SK-N-MC (cell line): ENCODE data around the gene ADCY2.

Source experiments
- DNase-seq: peaks from one replicate; pipeline ENCODE4 v3.0.0-alpha.2; 2011; ENCODE audit warnings: low read depth, low spot score
- H3K27ac ChIP-seq: fragments of 200-600 bp; sonication (generic); 2 replicates; pipeline ENCODE4 v1.5.1; 2016; ENCODE audit warnings: mixed run types
- H3K36me3 ChIP-seq: fragments of 200-600 bp; sonication (generic); 2 replicates; pipeline ENCODE4 v1.6.1; 2017; ENCODE audit warnings: antibody characterized with exemption, low read length, mixed read lengths; ENCODE audit not compliant: insufficient read depth
- H3K4me3 ChIP-seq: fragments of 200-600 bp; sonication (generic); 2 replicates; pipeline ENCODE4 v1.5.1; 2016
- H3K9ac ChIP-seq: fragments of 200-600 bp; sonication (generic); 2 replicates; pipeline ENCODE4 v1.8.0; 2017; ENCODE audit warnings: mixed run types, mixed read lengths; ENCODE audit not compliant: insufficient read length
- H3K9me3 ChIP-seq: fragments of 200-600 bp; sonication (generic); 2 replicates; pipeline ENCODE4 v1.6.1; 2017; ENCODE audit warnings: low read depth, mild to moderate bottlenecking, antibody characterized with exemption, low read length, moderate library complexity, mixed read lengths
- EZH2 ChIP-seq: fragments of 200-600 bp; sonication (generic); IDR thresholded peaks from one replicate; pipeline ENCODE4 v1.6.1; 2017; ENCODE audit warnings: antibody characterized with exemption
- FOXP2 ChIP-seq: optimal IDR thresholded peaks from 2 replicates; pipeline ENCODE3; 2011; ENCODE audit warnings: mild to moderate bottlenecking, moderate library complexity; ENCODE audit not compliant: insufficient read depth; ENCODE audit errors: extremely low read length, control extremely low read depth
- POLR2AphosphoS5 ChIP-seq: IDR thresholded peaks from 2 replicates; pipeline ENCODE4 v1.6.1; 2012; ENCODE audit warnings: mild to moderate bottlenecking, low read depth, low read length, borderline replicate concordance

Gene ADCY2

GRCh38 chr5:7519564-7519963 is 123.6 kb downstream of the ADCY2 start:
- TF ChIP-seq FOXP2 (no peak), EZH2 (no peak), POLR2AphosphoS5 (no peak)
- H3K27ac ChIP-seq: no peak overlapping the region
- H3K9ac ChIP-seq: no peak overlapping the region
- DNase-seq: no peak
- no peaks in the 10 kb centered on the region for H3K36me3 ChIP-seq
- H3K9me3 ChIP-seq: no peaks in the 10 kb centered on the region
- H3K4me3 ChIP-seq: no peak overlapping the region

GRCh38 chr5:7529880-7530279 is 133.9 kb downstream of the ADCY2 start:
- H3K27ac ChIP-seq: no peak overlapping the region
- H3K4me3 ChIP-seq: no peak overlapping the region
- TF ChIP-seq EZH2 (no peak), POLR2AphosphoS5 (no peak), FOXP2 (no peak)
- no peaks in the 10 kb centered on the region for H3K9me3 ChIP-seq
- no peak for DNase-seq
- H3K9ac ChIP-seq: no peak overlapping the region
- H3K36me3 ChIP-seq: no peaks in the 10 kb centered on the region

DNA sequence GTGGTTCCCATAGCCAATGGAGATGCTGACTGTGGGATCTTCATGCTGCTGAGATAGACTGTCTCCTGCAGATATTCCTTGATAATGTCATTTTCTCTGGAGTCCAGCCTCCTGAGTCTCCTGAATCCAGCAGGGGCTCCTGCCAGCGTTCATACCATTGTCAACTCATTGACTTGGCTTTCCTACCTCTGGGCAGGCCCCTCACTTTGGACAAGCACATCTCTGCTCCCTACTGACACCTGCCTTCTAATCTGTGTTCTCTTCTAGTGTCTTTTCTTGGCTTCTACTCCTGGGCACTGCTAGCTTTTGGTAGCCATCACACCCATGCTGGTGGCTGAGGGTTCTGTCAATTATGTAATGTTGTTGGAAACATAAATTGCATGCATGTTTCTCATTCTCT is 138.0 kb downstream of the ADCY2 start:
- Histone ChIP-seq H3K9me3 (no peaks in the 10 kb centered on the region), H3K27ac (no peak overlapping the region), H3K4me3 (no peak overlapping the region), H3K36me3 (no peaks in the 10 kb centered on the region), H3K9ac (no peak overlapping the region)
- DNase-seq: no peak
- no peak for TF ChIP-seq FOXP2
- TF ChIP-seq EZH2: no peak
- no peak for TF ChIP-seq POLR2AphosphoS5

DNA sequence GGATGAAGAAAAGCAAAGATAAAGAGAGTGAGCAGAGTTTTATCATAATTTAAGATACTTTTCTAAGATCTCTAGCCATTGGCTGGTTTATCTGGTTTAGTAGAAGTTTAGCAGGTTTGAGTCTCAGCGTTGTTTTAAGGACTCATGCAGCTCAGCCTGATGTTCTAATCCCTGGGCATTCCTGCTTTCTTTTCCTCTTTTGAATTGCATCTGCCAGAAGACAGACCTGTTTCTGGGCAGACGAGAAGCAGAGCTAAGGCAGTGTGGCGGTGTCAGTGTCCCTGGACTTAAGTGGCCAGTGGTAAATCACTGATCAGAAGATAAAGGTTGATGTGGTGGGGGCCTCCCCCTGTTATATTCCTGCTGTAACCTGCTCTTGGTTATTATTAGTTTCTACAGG is 138.6 kb downstream of the ADCY2 start:
- Histone ChIP-seq H3K36me3 (no peaks in the 10 kb centered on the region), H3K27ac (no peak overlapping the region), H3K4me3 (no peak overlapping the region), H3K9me3 (no peaks in the 10 kb centered on the region), H3K9ac (no peak overlapping the region)
- DNase-seq: no peak
- TF ChIP-seq POLR2AphosphoS5 (no peak), FOXP2 (no peak), EZH2 (no peak)

DNA sequence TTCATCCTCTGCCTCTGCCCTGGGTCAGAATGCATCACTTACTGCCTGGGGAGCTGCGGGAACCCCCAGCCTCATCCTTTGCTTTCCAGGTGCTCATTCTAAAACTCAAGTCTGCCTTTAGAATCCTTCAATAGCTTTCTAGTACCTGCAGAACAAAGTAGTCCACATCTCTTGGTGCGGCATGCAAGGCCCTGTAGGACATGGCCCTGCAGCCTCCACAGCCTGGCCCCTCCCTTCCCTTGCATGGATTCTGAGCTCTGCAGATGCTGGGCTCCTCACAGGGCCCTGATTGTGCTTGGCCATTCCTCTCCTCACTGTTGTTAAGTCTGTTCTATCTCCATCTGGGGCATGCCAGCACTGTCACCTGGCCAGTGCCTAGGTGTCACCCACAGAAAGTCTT is 141.6 kb downstream of the ADCY2 start:
- DNase-seq: no peak
- TF ChIP-seq POLR2AphosphoS5 (no peak), EZH2 (no peak), FOXP2 (no peak)
- no peaks in the 10 kb centered on the region for H3K9me3 ChIP-seq
- H3K27ac ChIP-seq: no peak overlapping the region
- no peaks in the 10 kb centered on the region for H3K36me3 ChIP-seq
- H3K9ac ChIP-seq: no peak overlapping the region
- no peak overlapping the region for H3K4me3 ChIP-seq

GRCh38 chr5:7539571-7539970 is 143.6 kb downstream of the ADCY2 start:
- no peak for DNase-seq
- no peaks in the 10 kb centered on the region for H3K36me3 ChIP-seq
- no peaks in the 10 kb centered on the region for H3K9me3 ChIP-seq
- H3K4me3 ChIP-seq: no peak overlapping the region
- TF ChIP-seq POLR2AphosphoS5 (no peak), FOXP2 (no peak), EZH2 (no peak)
- H3K27ac ChIP-seq: no peak overlapping the region
- H3K9ac ChIP-seq: no peak overlapping the region

- no peaks in the 10 kb centered on the region for H3K36me3 ChIP-seq
- TF ChIP-seq FOXP2 (no peak), EZH2 (no peak), POLR2AphosphoS5 (no peak)
- DNase-seq: no peak
- H3K9ac ChIP-seq: no peak overlapping the region
- H3K27ac ChIP-seq: no peak overlapping the region
- H3K4me3 ChIP-seq: no peak overlapping the region
- no peaks in the 10 kb centered on the region for H3K9me3 ChIP-seq
These were observed 145.0 kb downstream of the ADCY2 start for GRCh38 chr5:7540736-7541485.

DNA sequence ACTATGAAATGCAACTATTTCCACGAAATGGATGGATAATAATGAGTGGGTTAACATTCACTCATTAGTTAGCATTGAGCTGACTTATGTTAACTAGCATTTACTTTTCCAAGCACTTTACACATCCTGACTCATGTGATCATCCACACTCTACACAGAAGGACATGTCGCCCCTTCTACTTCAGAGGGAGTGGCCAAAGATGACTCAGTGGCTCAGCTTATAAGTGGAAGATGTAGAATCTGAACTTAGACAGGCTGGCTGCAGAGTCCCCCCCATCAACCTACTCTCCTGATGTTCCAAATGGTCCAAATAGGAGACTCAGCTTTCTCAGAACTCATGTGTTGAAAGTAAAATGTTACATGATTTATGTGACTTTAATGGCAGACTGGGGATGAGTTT is 146.0 kb downstream of the ADCY2 start:
- Histone ChIP-seq H3K36me3 (no peaks in the 10 kb centered on the region), H3K4me3 (no peak overlapping the region), H3K27ac (no peak overlapping the region), H3K9ac (no peak overlapping the region), H3K9me3 (no peaks in the 10 kb centered on the region)
- DNase-seq: no peak
- TF ChIP-seq EZH2 (no peak), FOXP2 (no peak), POLR2AphosphoS5 (no peak)

- DNase-seq: no peak
- Histone ChIP-seq H3K4me3 (no peak overlapping the region), H3K9me3 (no peaks in the 10 kb centered on the region), H3K27ac (no peak overlapping the region), H3K36me3 (no peaks in the 10 kb centered on the region), H3K9ac (no peak overlapping the region)
- TF ChIP-seq EZH2: no peak
- no peak for TF ChIP-seq POLR2AphosphoS5
- no peak for TF ChIP-seq FOXP2
These were observed 150.6 kb downstream of the ADCY2 start for GRCh38 chr5:7546555-7546954.
